ENCODE results near the gene DUS1L. TPM values are rescaled to one million over a fixed set of nuclear protein-coding genes. Genes with fewer than 3 reads are reported as not detected.

The DUS1L gene
- total RNA-seq, 1 experiment from 2014 or later = 176 TPM

GRCh38 chr17:82021107-82021899, 44.3 kb downstream of the DUS1L start:
- H3K4me1 ChIP-seq (ENCODE audit: control insufficient read depth in 1 of 2, insufficient read depth in 2 of 2, low read length in 2 of 2) = peaks cover 29 to 47% of the 10 kb centered on the region in 2 experiments
- RAD21 ChIA-PET (ENCODE audit: low non-redundant PET in 1 of 2, low total read pairs in 2 of 2, uncharacterized antibody in 2 of 2, unreplicated experiment in 2 of 2) = interaction anchor here (0.6 to 5.3 kb wide), 6 partner anchors 18 to 79 kb away, joined by 3 to 50 read pairs (median 3); partner anchors contain the start of gene NOTUM (in 2 of the 2)
- H3K4me2 ChIP-seq (ENCODE audit: low read length) = peak overlapping the region; percentile 80
- POLR2A ChIA-PET = interaction anchor here (0.8 to 1.9 kb wide), 4 partner anchors 48 to 152 kb away, joined by 3 to 6 read pairs (median 4); no protein-coding TSS in a partner anchor
- peaks cover 46% of the 10 kb centered on the region for H3K79me2 ChIP-seq (ENCODE audit: insufficient read depth, low read length)
- DNase-seq (ENCODE audit: low read depth, low spot score) = peak; percentile 68
- no peak for TF ChIP-seq SRF (IDR thresholded peaks at IDR 0.05; ENCODE audit: low read depth)
- no peak for TF ChIP-seq JUND (IDR thresholded peaks at IDR 0.05)
- no peak for TF ChIP-seq POLR2A (IDR thresholded peaks at IDR 0.05; ENCODE audit: borderline replicate concordance, extremely low read depth, insufficient read depth, insufficient read length)
- no peak for TF ChIP-seq FOSL1 (IDR thresholded peaks at IDR 0.05; ENCODE audit: low read depth)
- TF ChIP-seq EZH2 (IDR thresholded peaks at IDR 0.05) = no peak
- TF ChIP-seq TCF7L2 (IDR thresholded peaks at IDR 0.05; ENCODE audit: borderline replicate concordance, extremely low read depth, insufficient read depth, insufficient read length) = no peak
- TF ChIP-seq CTCF (IDR thresholded peaks at IDR 0.05 in 2 of 3, conservative IDR thresholded peaks at IDR 0.05 in 1 of 3; ENCODE audit: borderline replicate concordance in 1 of 3, insufficient read depth in 1 of 3, low read depth in 2 of 3, low read length in 2 of 3) = peak; percentile 92 to 99 (median 95)
- TF ChIP-seq ELF1 (IDR thresholded peaks at IDR 0.05; ENCODE audit: borderline replicate concordance, low read depth) = no peak
- TF ChIP-seq YY1 (IDR thresholded peaks at IDR 0.05; ENCODE audit: extremely low read depth, insufficient replicate concordance, low read depth, low read length) = no peak
- no peak for TF ChIP-seq CEBPB (IDR thresholded peaks at IDR 0.05; ENCODE audit: low read depth)
- peak; percentile 43 for TF ChIP-seq ZBTB33 (IDR thresholded peaks at IDR 0.05; ENCODE audit: extremely low read depth, insufficient replicate concordance, low read length)
- TF ChIP-seq MAX (IDR thresholded peaks at IDR 0.05) = no peak; the same call in 1 of the 2 replicates
- TF ChIP-seq EZH2phosphoT487 (IDR thresholded peaks at IDR 0.05; ENCODE audit: borderline replicate concordance) = no peak
- TF ChIP-seq REST (IDR thresholded peaks at IDR 0.05; ENCODE audit: low read depth) = no peak
- no peak for TF ChIP-seq SP1 (IDR thresholded peaks at IDR 0.05; ENCODE audit: low read depth)
- peak; percentile 100 for TF ChIP-seq RAD21 (IDR thresholded peaks at IDR 0.05; ENCODE audit: low read depth)
- no peak overlapping the region for H2AFZ ChIP-seq (ENCODE audit: low read depth, low read length, poor library complexity, severe bottlenecking)
- H3K9me3 ChIP-seq (ENCODE audit: control insufficient read depth in 1 of 2, insufficient read depth in 1 of 2, low read depth in 1 of 2, low read length in 2 of 2) = no peaks in the 10 kb centered on the region
- CTCF ChIA-PET = interaction anchor here (0.9 to 5.3 kb wide), 16 partner anchors 9 to 346 kb away, joined by 3 to 151 read pairs (median 8); partner anchors contain the start of genes ARHGDIA, DCXR, MAFG and NOTUM
- H4K20me1 ChIP-seq (ENCODE audit: insufficient read depth) = peaks cover 4% of the 10 kb centered on the region; the same call in 1 of the 2 replicates
- intact Hi-C loops (cut with micrococcal nuclease) = loop anchor here (1.0 to 5.0 kb wide), 5 partner anchors 19 to 731 kb away; partner anchors contain the start of genes PCYT2 and TBCD
- H3K4me3 ChIP-seq (replicated peaks in 1 of 2; ENCODE audit: low read depth in 1 of 2, low read length in 2 of 2) = peak overlapping the region; percentile 84 to 100
- H3K9me2 ChIP-seq (ENCODE audit: insufficient read depth) = no peaks in the 10 kb centered on the region
- BruUV-seq (replicated peaks) = no TSS peak
- H3K27ac ChIP-seq (ENCODE audit: low read depth, low read length) = peak overlapping the region; percentile 96
- peaks cover 0 to 10% of the 10 kb centered on the region in 2 experiments; a peak in 1 of 4 replicates for H3K36me3 ChIP-seq (ENCODE audit: control insufficient read depth in 1 of 2, insufficient read depth in 2 of 2, low read length in 2 of 2)
- no peaks in the 10 kb centered on the region for H3K27me3 ChIP-seq (ENCODE audit: insufficient read depth, low read length)
- peak; percentile 13; the same call in 1 of the 2 replicates for ATAC-seq
- peak overlapping the region; percentile 98 for H3K9ac ChIP-seq (ENCODE audit: low read length)
